K562 (cell line): ENCODE results near the gene GANAB. TPM values are rescaled to one million over a fixed set of nuclear protein-coding genes. Genes with fewer than 3 reads are reported as not detected.

Experiments
- ARID1B ChIP-seq: fragments of 450-650 bp; IDR thresholded peaks from 2 replicates; pipeline ENCODE4 v1.6.1; 2016; ENCODE audit warnings: antibody characterized with exemption, mild to moderate bottlenecking, inconsistent platforms
- CHD2 ChIP-seq: IDR thresholded peaks from 2 replicates; pipeline ENCODE4 v1.6.1; 2011; ENCODE audit warnings: low read depth, low read length
- DPF2 ChIP-seq: fragments of 450-650 bp; IDR thresholded peaks from 2 replicates; pipeline ENCODE4 v1.6.1; 2016
- E2F3 ChIP-seq: fragments of 250-450 bp; sonication (Bioruptor Pico); IDR thresholded peaks from 2 replicates; pipeline ENCODE4 v1.4.0; 2020; ENCODE audit warnings: mild to moderate bottlenecking
- FIP1L1 ChIP-seq: fragments of 200-400 bp; formaldehyde crosslinking; IDR thresholded peaks from 2 replicates; pipeline ENCODE4 v1.6.1; 2018; ENCODE audit warnings: mild to moderate bottlenecking, low read depth, low read length; ENCODE audit not compliant: poor library complexity, severe bottlenecking
- FOXK2 ChIP-seq, 2 experiments: fragments of 450-650 bp; IDR thresholded peaks in 1 of 2; conservative IDR thresholded peaks in 1 of 2; 2 replicates each; pipeline ENCODE4 v1.6.1; 2016; ENCODE audit warnings: low read depth in 2 of 2, mild to moderate bottlenecking in 1 of 2
- GABPA ChIP-seq: fragments of 200-800 bp; sonication (Bioruptor generic); conservative IDR thresholded peaks from 2 replicates; pipeline ENCODE4 v1.6.1; 2016; ENCODE audit warnings: low read depth, missing genetic modification characterization, missing compliant biosample characterization
- KLF13 ChIP-seq: fragments of 450-650 bp; IDR thresholded peaks from 2 replicates; pipeline ENCODE4 v1.6.1; 2016; ENCODE audit warnings: missing genetic modification characterization, low read depth, mild to moderate bottlenecking, missing compliant biosample characterization, moderate library complexity, borderline replicate concordance
- LCOR ChIP-seq: sonication (generic); formaldehyde crosslinking; IDR thresholded peaks from 2 replicates; pipeline ENCODE4 v1.8.0; 2022; ENCODE audit warnings: mild to moderate bottlenecking, missing genetic modification reagents
- MECOM ChIP-seq: fragments of 250-450 bp; sonication (Bioruptor Pico); IDR thresholded peaks from 2 replicates; pipeline ENCODE4 v1.8.0; 2022; ENCODE audit warnings: inconsistent platforms
- NBN ChIP-seq: fragments of 450-650 bp; IDR thresholded peaks from 2 replicates; pipeline ENCODE4 v1.6.1; 2016; ENCODE audit warnings: low read depth, mild to moderate bottlenecking
- TAF7 ChIP-seq: fragments of 450-650 bp; IDR thresholded peaks from 2 replicates; pipeline ENCODE4 v1.6.1; 2016; ENCODE audit warnings: missing genetic modification characterization, missing compliant biosample characterization
- TAL1 ChIP-seq: fragments of 450-650 bp; IDR thresholded peaks from 2 replicates; pipeline ENCODE4 v1.6.1; 2016; ENCODE audit warnings: mild to moderate bottlenecking
- WHSC1 ChIP-seq: IDR thresholded peaks from one replicate; pipeline ENCODE4 v1.6.1; 2012; ENCODE audit warnings: low read length, control low read depth, inconsistent platforms
- ZBTB8A ChIP-seq: fragments of 450-650 bp; IDR thresholded peaks from 2 replicates; pipeline ENCODE4 v1.6.1; 2018; ENCODE audit warnings: mild to moderate bottlenecking, moderate library complexity; ENCODE audit not compliant: partially characterized antibody
- ZNF766 ChIP-seq: fragments of 200-800 bp; sonication (Bioruptor generic); conservative IDR thresholded peaks from 2 replicates; pipeline ENCODE4 v1.6.1; 2016; ENCODE audit warnings: missing genetic modification characterization, missing compliant biosample characterization
- ZNF79 ChIP-seq: fragments of 250-450 bp; sonication (Bioruptor Pico); IDR thresholded peaks from 2 replicates; pipeline ENCODE4 v1.4.0; 2020; ENCODE audit warnings: low read depth, mild to moderate bottlenecking, moderate library complexity
- polyA plus RNA-seq, 8 experiments: library from polyadenylated mRNA; depleted of rRNA in 4 of 8; stranded (reverse) in 5 of 8; unstranded in 3 of 8; fragments of >200 nt; fragmentation: Nextera tagmentation in 2 of 8; fragmentation: Illumina TruSeq in 1 of 8; extraction: Ambion mirVana in 2 of 8; extraction: Trizol in 1 of 8; gene quantifications; 2 replicates each; pipeline versions ENCODE4 v1.2.1 to v1.2.3, GENCODE V29; 2011 to 2014; ENCODE audit warnings: inconsistent platforms in 1 of 8, missing spikeins in 1 of 8
- total RNA-seq, 7 experiments: library from RNA; depleted of rRNA in 6 of 7; stranded (reverse); fragments of >200 nt in 6 of 7; fragmentation: Illumina TruSeq in 2 of 7; extraction: Trizol in 2 of 7; gene quantifications; 2 replicates each; pipeline versions ENCODE4 v1.2.1 to v1.2.3, GENCODE V29; 2011 to 2021; ENCODE audit warnings: low replicate concordance in 1 of 7
- TF ChIP-seq, protein P1 (sequence below): fragments of 450-650 bp; IDR thresholded peaks from 2 replicates; pipeline ENCODE4 v1.6.1; 2014; ENCODE audit warnings: low read depth, mild to moderate bottlenecking, moderate library complexity, borderline replicate concordance
- TF ChIP-seq, protein P2 (sequence below): sonication (generic); formaldehyde crosslinking; IDR thresholded peaks from 2 replicates; pipeline ENCODE4 v1.9.0; 2022; ENCODE audit warnings: mild to moderate bottlenecking, missing genetic modification reagents
- TF ChIP-seq, protein P3 (sequence below): sonication (generic); formaldehyde crosslinking; IDR thresholded peaks from 2 replicates; pipeline ENCODE4 v1.8.0; 2022; ENCODE audit warnings: mild to moderate bottlenecking, missing genetic modification reagents
- TF ChIP-seq, protein P4 (sequence below), 2 experiments: fragments of 250-450 bp in 1 of 2; fragments of 450-650 bp in 1 of 2; sonication (Bioruptor Pico) in 1 of 2; IDR thresholded peaks; 2 replicates each; pipeline versions ENCODE4 v1.6.1 to v1.8.0; 2016 to 2021; ENCODE audit warnings: mild to moderate bottlenecking in 2 of 2, moderate library complexity in 2 of 2, missing compliant biosample characterization in 1 of 2, missing genetic modification characterization in 1 of 2
- TF ChIP-seq, protein P5 (sequence below): fragments of 450-650 bp; formaldehyde crosslinking; IDR thresholded peaks from 2 replicates; pipeline ENCODE4 v1.4.0; 2020; ENCODE audit warnings: mild to moderate bottlenecking
- TF ChIP-seq, protein P6 (sequence below): fragments of 250-450 bp; sonication (Bioruptor Pico); IDR thresholded peaks from 2 replicates; pipeline ENCODE4 v1.6.1; 2021; ENCODE audit warnings: mild to moderate bottlenecking

The GANAB gene
- total and polyA plus RNA-seq, 9 of the 15 experiments (the other 6 are each of a cell fraction or from before 2014, with no cell fraction given): 6.5 to 284 (median 161) TPM

DNA sequence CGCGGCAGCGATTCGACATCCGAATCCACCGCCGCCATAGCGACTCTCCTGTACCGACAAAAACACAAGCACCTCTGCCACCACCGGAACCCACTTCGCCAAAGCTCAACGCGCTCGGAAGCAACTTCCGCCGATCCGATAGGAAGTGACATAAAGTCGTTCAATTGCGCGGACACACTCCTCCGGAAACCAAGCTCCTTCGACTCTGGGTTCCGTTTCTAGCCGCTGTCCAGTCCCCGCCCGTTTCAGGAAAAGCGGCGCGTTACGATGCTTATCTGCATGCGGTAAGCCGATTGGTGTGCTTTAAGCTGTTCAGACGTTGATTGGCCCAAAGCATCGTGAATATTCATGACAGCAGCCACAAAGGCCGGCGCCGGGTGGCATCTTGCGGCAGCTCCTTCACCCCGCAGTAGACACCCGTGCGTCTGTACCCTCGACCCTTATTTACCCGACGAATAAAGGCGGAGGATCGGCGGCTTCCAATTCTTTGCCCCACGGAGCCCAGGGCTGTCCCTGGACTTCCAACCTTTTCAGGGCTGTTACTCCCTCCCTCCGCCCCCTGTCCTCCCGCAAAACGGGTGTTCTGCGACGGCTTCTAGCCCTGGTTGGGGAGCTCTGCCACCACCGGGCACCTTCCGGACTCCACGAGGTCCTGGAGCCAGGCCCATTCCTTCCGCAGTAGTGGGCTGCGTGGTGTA is 54.8 kb downstream of the GANAB start, which contains the start of gene TUT1 (continued):
- TF ChIP-seq, protein P1, sequence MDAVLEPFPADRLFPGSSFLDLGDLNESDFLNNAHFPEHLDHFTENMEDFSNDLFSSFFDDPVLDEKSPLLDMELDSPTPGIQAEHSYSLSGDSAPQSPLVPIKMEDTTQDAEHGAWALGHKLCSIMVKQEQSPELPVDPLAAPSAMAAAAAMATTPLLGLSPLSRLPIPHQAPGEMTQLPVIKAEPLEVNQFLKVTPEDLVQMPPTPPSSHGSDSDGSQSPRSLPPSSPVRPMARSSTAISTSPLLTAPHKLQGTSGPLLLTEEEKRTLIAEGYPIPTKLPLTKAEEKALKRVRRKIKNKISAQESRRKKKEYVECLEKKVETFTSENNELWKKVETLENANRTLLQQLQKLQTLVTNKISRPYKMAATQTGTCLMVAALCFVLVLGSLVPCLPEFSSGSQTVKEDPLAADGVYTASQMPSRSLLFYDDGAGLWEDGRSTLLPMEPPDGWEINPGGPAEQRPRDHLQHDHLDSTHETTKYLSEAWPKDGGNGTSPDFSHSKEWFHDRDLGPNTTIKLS: peak; percentile 52; the same call in 1 of the 2 replicates
- TF ChIP-seq LCOR (CRISPR knock-in tag) (peak; percentile 29; the same call in 1 of the 2 replicates), CHD2 (peak; percentile 59; the same call in 1 of the 2 replicates), ZNF766 (CRISPR knock-in tag) (no peak), KLF13 (tag) (peak; percentile 85; the same call in 1 of the 2 replicates), TAL1 (no peak), ZNF79 (no peak), FIP1L1 (no peak), WHSC1 (no peak), MECOM (CRISPR knock-in tag) (no peak), FOXK2 (conservative IDR thresholded peaks at IDR 0.05 in 1 of 2, IDR thresholded peaks at IDR 0.05 in 1 of 2; ENCODE audit: low read depth in 2 of 2) (peak; percentile 93 to 97), DPF2 (no peak), GABPA (tag) (peak; percentile 99), ARID1B (peak; percentile 28; the same call in 1 of the 2 replicates), ZBTB8A (no peak), E2F3 (peak; percentile 84), TAF7 (peak; percentile 63; the same call in 1 of the 2 replicates), NBN (peak; percentile 90)
- TF ChIP-seq, protein P2, sequence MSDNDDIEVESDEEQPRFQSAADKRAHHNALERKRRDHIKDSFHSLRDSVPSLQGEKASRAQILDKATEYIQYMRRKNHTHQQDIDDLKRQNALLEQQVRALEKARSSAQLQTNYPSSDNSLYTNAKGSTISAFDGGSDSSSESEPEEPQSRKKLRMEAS (CRISPR knock-in tag): peak; percentile 86
- TF ChIP-seq, protein P3, sequence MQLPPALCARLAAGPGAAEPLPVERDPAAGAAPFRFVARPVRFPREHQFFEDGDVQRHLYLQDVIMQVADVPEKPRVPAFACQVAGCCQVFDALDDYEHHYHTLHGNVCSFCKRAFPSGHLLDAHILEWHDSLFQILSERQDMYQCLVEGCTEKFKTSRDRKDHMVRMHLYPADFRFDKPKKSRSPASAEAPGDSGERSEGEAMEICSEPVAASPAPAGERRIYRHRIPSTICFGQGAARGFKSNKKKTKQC (CRISPR knock-in tag): peak; percentile 76; the same call in 1 of the 2 replicates
- TF ChIP-seq, protein P4, sequence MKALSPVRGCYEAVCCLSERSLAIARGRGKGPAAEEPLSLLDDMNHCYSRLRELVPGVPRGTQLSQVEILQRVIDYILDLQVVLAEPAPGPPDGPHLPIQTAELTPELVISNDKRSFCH (CRISPR knock-in tag; IDR thresholded peaks at IDR 0.05): no peak
- TF ChIP-seq, protein P4 (tag; IDR thresholded peaks at IDR 0.05): peak; percentile 67
- TF ChIP-seq, protein P5, sequence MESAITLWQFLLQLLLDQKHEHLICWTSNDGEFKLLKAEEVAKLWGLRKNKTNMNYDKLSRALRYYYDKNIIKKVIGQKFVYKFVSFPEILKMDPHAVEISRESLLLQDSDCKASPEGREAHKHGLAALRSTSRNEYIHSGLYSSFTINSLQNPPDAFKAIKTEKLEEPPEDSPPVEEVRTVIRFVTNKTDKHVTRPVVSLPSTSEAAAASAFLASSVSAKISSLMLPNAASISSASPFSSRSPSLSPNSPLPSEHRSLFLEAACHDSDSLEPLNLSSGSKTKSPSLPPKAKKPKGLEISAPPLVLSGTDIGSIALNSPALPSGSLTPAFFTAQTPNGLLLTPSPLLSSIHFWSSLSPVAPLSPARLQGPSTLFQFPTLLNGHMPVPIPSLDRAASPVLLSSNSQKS: no peak
- TF ChIP-seq, protein P6, sequence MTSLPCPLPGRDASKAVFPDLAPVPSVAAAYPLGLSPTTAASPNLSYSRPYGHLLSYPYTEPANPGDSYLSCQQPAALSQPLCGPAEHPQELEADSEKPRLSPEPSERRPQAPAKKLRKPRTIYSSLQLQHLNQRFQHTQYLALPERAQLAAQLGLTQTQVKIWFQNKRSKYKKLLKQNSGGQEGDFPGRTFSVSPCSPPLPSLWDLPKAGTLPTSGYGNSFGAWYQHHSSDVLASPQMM (CRISPR knock-in tag): no peak
